Prostate gland (tissue), 2 donors: ENCODE measurements around the gene BCL7C.

Source experiments
- CTCF ChIP-seq, 4 experiments: fragments of 200-600 bp in 2 of 4; fragments of 450-650 bp in 2 of 4; sonication (generic) in 2 of 4; IDR thresholded peaks; 1 replicate in 3 of 4; 2 replicates in 1 of 4; pipeline ENCODE4 v1.5.1; 2016 to 2019; ENCODE audit warnings: antibody characterized with exemption in 4 of 4, mild to moderate bottlenecking in 2 of 4, moderate library complexity in 2 of 4
- POLR2AphosphoS5 ChIP-seq: sonication (generic); formaldehyde crosslinking; IDR thresholded peaks from one replicate; pipeline ENCODE4 v1.6.1; 2017; ENCODE audit warnings: antibody characterized with exemption

- TF ChIP-seq POLR2AphosphoS5, result no peak
- TF ChIP-seq CTCF (IDR thresholded peaks at IDR 0.05), result no peak
Measured at GRCh38 chr16:30918614-30919013, 24.7 kb upstream of the BCL7C start.
